ENCODE results near the gene ZNF428.

ZNF428 gene

GRCh38 chr19:43628646-43629326, 9.4 kb upstream of the ZNF428 start:
- H3K4me1 ChIP-seq (ENCODE audit: control insufficient read depth, insufficient read depth, low read length, unreplicated experiment): no peaks in the 10 kb centered on the region
- H3K36me3 ChIP-seq (ENCODE audit: insufficient read depth, low read length): no peaks in the 10 kb centered on the region
- no peaks in the 10 kb centered on the region for H3K79me2 ChIP-seq (ENCODE audit: control insufficient read depth, insufficient read depth, low read length, unreplicated experiment)
- H3K4me3 ChIP-seq (ENCODE audit: low read depth, low read length): no peak overlapping the region
- no peak overlapping the region for H3K27ac ChIP-seq (ENCODE audit: low read depth, low read length)
- no peaks in the 10 kb centered on the region for H3K27me3 ChIP-seq (ENCODE audit: insufficient read depth, low read length)
- H2AFZ ChIP-seq (ENCODE audit: low read length, unreplicated experiment): no peak overlapping the region

- Histone ChIP-seq H2AFZ (ENCODE audit: low read length, unreplicated experiment) (no peak overlapping the region), H3K4me3 (ENCODE audit: low read depth, low read length) (no peak overlapping the region), H3K27me3 (ENCODE audit: insufficient read depth, low read length) (no peaks in the 10 kb centered on the region), H3K79me2 (ENCODE audit: control insufficient read depth, insufficient read depth, low read length, unreplicated experiment) (no peaks in the 10 kb centered on the region), H3K36me3 (ENCODE audit: insufficient read depth, low read length) (no peaks in the 10 kb centered on the region), H3K4me1 (ENCODE audit: control insufficient read depth, insufficient read depth, low read length, unreplicated experiment) (no peaks in the 10 kb centered on the region), H3K27ac (ENCODE audit: low read depth, low read length) (no peak overlapping the region)
Measured at GRCh38 chr19:43626838-43627237, 7.4 kb upstream of the ZNF428 start.

DNA sequence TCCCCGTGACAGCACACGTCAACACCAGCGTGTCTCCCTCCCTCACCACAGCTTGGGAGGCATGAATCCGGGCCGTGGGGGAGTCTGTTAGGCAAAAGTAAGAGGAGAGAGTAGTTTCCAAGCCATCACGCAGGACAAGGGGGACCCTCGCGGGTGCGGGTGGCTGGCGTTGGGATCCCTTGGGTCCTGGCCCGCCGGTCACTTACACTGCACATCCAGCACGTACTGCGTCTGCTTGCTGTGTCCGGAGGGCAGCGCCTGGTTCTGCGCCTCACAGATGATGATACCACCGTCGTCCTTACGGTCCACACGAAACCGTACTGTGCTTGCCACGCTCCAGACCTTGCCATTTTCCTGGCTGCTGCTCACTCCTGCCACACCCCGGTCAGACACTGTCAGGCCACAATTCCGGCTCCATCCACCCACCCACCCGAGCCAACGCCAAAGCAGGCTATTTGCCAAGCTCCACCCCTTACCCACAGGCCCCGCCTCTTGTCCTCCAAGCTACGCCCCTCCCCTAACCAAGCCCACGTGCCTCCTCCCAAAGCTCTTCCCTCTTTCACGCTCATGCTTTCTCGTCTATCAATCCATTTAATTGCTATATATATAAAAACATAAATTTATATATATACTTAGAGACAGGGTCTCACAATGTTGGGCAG, 6.6 kb upstream of the ZNF428 start:
- H3K27ac ChIP-seq (ENCODE audit: low read depth, low read length): no peak overlapping the region
- no peak overlapping the region for H3K4me3 ChIP-seq (ENCODE audit: low read depth, low read length)
- H2AFZ ChIP-seq (ENCODE audit: low read length, unreplicated experiment): no peak overlapping the region
- H3K79me2 ChIP-seq (ENCODE audit: control insufficient read depth, insufficient read depth, low read length, unreplicated experiment): no peaks in the 10 kb centered on the region
- H3K27me3 ChIP-seq (ENCODE audit: insufficient read depth, low read length): no peaks in the 10 kb centered on the region
- H3K4me1 ChIP-seq (ENCODE audit: control insufficient read depth, insufficient read depth, low read length, unreplicated experiment): no peaks in the 10 kb centered on the region
- no peaks in the 10 kb centered on the region for H3K36me3 ChIP-seq (ENCODE audit: insufficient read depth, low read length)

DNA sequence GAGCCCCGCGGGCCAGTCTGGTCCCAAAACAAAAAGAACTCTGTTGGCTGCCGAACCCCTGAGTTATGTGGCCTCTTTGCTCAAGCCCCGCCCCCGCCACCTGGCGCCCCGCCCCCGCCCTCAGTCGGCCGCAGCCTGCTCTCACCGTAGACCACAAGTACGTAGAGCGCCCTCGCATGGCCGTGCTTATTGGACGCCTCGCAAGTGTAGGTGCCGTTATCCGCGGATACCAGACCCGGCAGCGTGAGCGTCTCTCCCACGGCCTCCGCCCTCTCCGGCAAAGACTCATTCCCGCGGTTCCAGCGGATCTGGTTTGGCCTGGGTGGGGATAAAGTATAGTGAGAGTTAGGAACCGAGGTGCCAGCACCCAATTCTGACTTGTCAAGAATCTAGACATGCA, 5.5 kb upstream of the ZNF428 start:
- H3K36me3 ChIP-seq (ENCODE audit: insufficient read depth, low read length): no peaks in the 10 kb centered on the region
- H3K4me3 ChIP-seq (ENCODE audit: low read depth, low read length): no peak overlapping the region
- H2AFZ ChIP-seq (ENCODE audit: low read length, unreplicated experiment): no peak overlapping the region

GRCh38 chr19:43623889-43624670, 4.7 kb upstream of the ZNF428 start:
- Histone ChIP-seq H3K4me3 (ENCODE audit: low read depth, low read length) (no peak overlapping the region), H2AFZ (ENCODE audit: low read length, unreplicated experiment) (no peak overlapping the region), H3K27me3 (ENCODE audit: insufficient read depth, low read length) (no peaks in the 10 kb centered on the region), H3K79me2 (ENCODE audit: control insufficient read depth, insufficient read depth, low read length, unreplicated experiment) (peaks cover 7% of the 10 kb centered on the region), H3K27ac (ENCODE audit: low read depth, low read length) (no peak overlapping the region), H3K36me3 (ENCODE audit: insufficient read depth, low read length) (no peaks in the 10 kb centered on the region), H3K4me1 (ENCODE audit: control insufficient read depth, insufficient read depth, low read length, unreplicated experiment) (peaks cover 6% of the 10 kb centered on the region)

More for the DNA sequence above, 5.5 kb upstream of the ZNF428 start:
- Histone ChIP-seq H3K79me2 (ENCODE audit: control insufficient read depth, insufficient read depth, low read length, unreplicated experiment) (peaks cover 6% of the 10 kb centered on the region), H3K27me3 (ENCODE audit: insufficient read depth, low read length) (no peaks in the 10 kb centered on the region), H3K4me1 (ENCODE audit: control insufficient read depth, insufficient read depth, low read length, unreplicated experiment) (peaks cover 6% of the 10 kb centered on the region), H3K27ac (ENCODE audit: low read depth, low read length) (no peak overlapping the region)

DNA sequence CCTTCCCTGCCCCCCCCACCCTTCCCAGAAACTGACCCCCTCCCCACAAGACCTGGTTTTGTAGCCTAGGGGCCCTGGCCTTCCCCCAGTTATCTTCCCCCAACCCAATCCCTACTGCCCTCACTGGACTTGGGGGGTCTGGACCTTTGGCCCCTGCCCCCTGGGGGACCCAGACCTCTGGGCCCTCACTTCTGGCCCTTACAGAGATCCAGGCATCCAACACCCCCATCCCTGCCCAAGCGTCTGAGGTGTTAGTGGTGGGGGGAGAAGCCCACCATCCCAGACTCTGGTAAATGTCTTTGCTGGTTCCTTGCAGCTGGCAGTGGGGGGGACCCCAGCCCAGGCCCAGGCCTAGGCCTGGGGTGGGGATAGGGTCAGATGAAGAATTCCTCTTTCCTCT, 3.5 kb upstream of the ZNF428 start:
- H3K27me3 ChIP-seq (ENCODE audit: insufficient read depth, low read length): no peaks in the 10 kb centered on the region
- H3K36me3 ChIP-seq (ENCODE audit: insufficient read depth, low read length): no peaks in the 10 kb centered on the region
- H3K4me1 ChIP-seq (ENCODE audit: control insufficient read depth, insufficient read depth, low read length, unreplicated experiment): peaks cover 6% of the 10 kb centered on the region
- H3K27ac ChIP-seq (ENCODE audit: low read depth, low read length): no peak overlapping the region
- peaks cover 10% of the 10 kb centered on the region for H3K79me2 ChIP-seq (ENCODE audit: control insufficient read depth, insufficient read depth, low read length, unreplicated experiment)
- no peak overlapping the region for H2AFZ ChIP-seq (ENCODE audit: low read length, unreplicated experiment)
- H3K4me3 ChIP-seq (ENCODE audit: low read depth, low read length): no peak overlapping the region

DNA sequence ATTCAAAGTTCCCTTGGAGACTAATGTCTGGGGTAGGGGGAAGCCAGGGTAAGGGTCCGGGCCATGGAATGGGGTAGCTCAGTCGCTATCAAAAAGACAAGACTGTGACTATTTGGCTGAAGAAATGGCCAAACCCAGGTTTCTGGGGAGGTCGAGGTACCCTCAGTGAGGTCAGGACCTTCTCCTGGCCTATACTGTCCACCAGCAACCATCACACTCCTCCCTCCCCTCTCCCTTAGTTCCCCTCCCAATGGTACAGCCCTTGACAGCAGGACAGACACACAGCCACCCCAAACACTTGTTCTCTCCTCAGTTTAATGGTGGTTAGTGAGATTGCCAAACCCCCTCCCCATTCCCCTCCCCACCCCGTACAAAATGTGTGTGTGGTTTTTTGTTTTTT, 2.6 kb upstream of the ZNF428 start:
- no peak overlapping the region for H2AFZ ChIP-seq (ENCODE audit: low read length, unreplicated experiment)
- H3K36me3 ChIP-seq (ENCODE audit: insufficient read depth, low read length): no peaks in the 10 kb centered on the region
- H3K27ac ChIP-seq (ENCODE audit: low read depth, low read length): no peak overlapping the region
- no peaks in the 10 kb centered on the region for H3K27me3 ChIP-seq (ENCODE audit: insufficient read depth, low read length)
- peaks cover 16% of the 10 kb centered on the region for H3K79me2 ChIP-seq (ENCODE audit: control insufficient read depth, insufficient read depth, low read length, unreplicated experiment)
- H3K4me1 ChIP-seq (ENCODE audit: control insufficient read depth, insufficient read depth, low read length, unreplicated experiment): peaks cover 6% of the 10 kb centered on the region
- no peak overlapping the region for H3K4me3 ChIP-seq (ENCODE audit: low read depth, low read length)

- Histone ChIP-seq H3K79me2 (ENCODE audit: control insufficient read depth, insufficient read depth, low read length, unreplicated experiment) (peaks cover 21% of the 10 kb centered on the region), H3K27me3 (ENCODE audit: insufficient read depth, low read length) (no peaks in the 10 kb centered on the region), H3K4me3 (ENCODE audit: low read depth, low read length) (peak overlapping the region; percentile 79), H3K36me3 (ENCODE audit: insufficient read depth, low read length) (no peaks in the 10 kb centered on the region), H2AFZ (ENCODE audit: low read length, unreplicated experiment) (no peak overlapping the region), H3K4me1 (ENCODE audit: control insufficient read depth, insufficient read depth, low read length, unreplicated experiment) (peaks cover 6% of the 10 kb centered on the region), H3K27ac (ENCODE audit: low read depth, low read length) (peak overlapping the region; percentile 75)
Measured at GRCh38 chr19:43620061-43621001, 902 bp upstream of the ZNF428 start.

DNA sequence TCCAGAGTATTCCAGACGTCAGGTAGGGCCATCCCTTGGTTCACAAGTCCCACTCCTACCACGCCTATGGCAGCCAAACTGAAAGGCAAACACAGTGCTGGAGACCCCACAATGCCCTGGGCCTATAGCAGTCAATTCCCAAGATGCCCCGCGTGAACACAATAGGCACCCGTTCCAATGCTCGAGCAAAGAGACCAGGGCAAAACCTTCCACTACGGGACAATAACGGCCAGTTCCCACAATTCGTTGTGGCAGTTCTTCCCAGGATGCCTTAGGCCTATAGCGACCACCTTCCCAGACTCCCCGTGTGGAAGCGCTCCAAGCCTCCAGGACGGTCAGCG, 538 bp downstream of the ZNF428 start:
- H3K4me1 ChIP-seq (ENCODE audit: control insufficient read depth, insufficient read depth, low read length, unreplicated experiment): peaks cover 6% of the 10 kb centered on the region
- peak overlapping the region; percentile 79 for H3K4me3 ChIP-seq (ENCODE audit: low read depth, low read length)
- peaks cover 23% of the 10 kb centered on the region for H3K79me2 ChIP-seq (ENCODE audit: control insufficient read depth, insufficient read depth, low read length, unreplicated experiment)
- peak overlapping the region; percentile 95 for H2AFZ ChIP-seq (ENCODE audit: low read length, unreplicated experiment)
- no peaks in the 10 kb centered on the region for H3K27me3 ChIP-seq (ENCODE audit: insufficient read depth, low read length)
- H3K27ac ChIP-seq (ENCODE audit: low read depth, low read length): peak overlapping the region; percentile 75
- H3K36me3 ChIP-seq (ENCODE audit: insufficient read depth, low read length): no peaks in the 10 kb centered on the region

DNA sequence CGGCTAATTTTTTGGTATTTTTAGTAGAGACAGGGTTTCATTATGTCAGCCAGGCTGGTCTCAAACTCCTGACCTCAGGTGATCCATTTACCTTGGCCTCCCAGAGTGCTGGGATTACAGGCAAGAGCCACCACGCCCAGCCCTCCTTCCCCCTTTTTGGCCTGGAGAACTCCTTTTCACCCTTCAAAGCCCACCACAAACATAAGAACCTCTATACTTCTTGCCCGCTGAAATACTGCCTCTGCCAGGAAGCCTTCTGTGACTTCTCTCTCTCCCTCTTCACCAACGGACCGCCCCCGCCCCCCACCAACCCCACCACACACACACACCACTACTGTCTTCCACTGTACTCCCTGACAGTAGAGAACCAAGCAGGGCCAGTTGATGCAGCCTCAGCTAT, 2.5 kb downstream of the ZNF428 start:
- Histone ChIP-seq H3K79me2 (ENCODE audit: control insufficient read depth, insufficient read depth, low read length, unreplicated experiment) (peaks cover 23% of the 10 kb centered on the region), H3K4me1 (ENCODE audit: control insufficient read depth, insufficient read depth, low read length, unreplicated experiment) (peaks cover 6% of the 10 kb centered on the region), H3K27ac (ENCODE audit: low read depth, low read length) (no peak overlapping the region), H3K4me3 (ENCODE audit: low read depth, low read length) (no peak overlapping the region), H3K27me3 (ENCODE audit: insufficient read depth, low read length) (no peaks in the 10 kb centered on the region), H2AFZ (ENCODE audit: low read length, unreplicated experiment) (no peak overlapping the region), H3K36me3 (ENCODE audit: insufficient read depth, low read length) (no peaks in the 10 kb centered on the region)
